ENCODE results near the gene C6orf47. TPM values are rescaled to one million over a fixed set of nuclear protein-coding genes. Genes with fewer than 3 reads are reported as not detected.

The C6orf47 gene
- total and polyA plus RNA-seq, 4 experiments from 2014 or later: 15.8 to 39.9 (median 33.6) TPM

GRCh38 chr6:31614684-31615578, 45.6 kb downstream of the C6orf47 start, which contains the start of gene AIF1:
AIF1 (plus strand) TSS chr6:31615234; CDS start chr6:31615330, 96 bp downstream.
- H3K4me3 Mint-ChIP-seq: peak within 1 kb of the TSS in 7 of 8 donors; percentile 26 to 71 (median 35)
- ChIA-PET CTCF (ENCODE audit: partially characterized antibody) (interaction anchor here (3.5 kb wide), 1 partner anchor 16 kb away, joined by 18 read pairs; no protein-coding TSS in a partner anchor), POLR2A (ENCODE audit: partially characterized antibody) (interaction anchor here (0.6 to 1.0 kb wide), 2 partner anchors 32 kb away, joined by 3 read pairs; partner anchors contain the start of gene LTB)
- H3K36me3 ChIP-seq (ENCODE audit: insufficient read depth, low read length): no peaks in the 10 kb centered on the region
- H3K4me1 ChIP-seq (ENCODE audit: insufficient read depth, low read length): peaks cover 20% of the 10 kb centered on the region
- peaks cover 7 to 31% (median 22%) of the 10 kb centered on the region in 4 donors for H3K4me1 Mint-ChIP-seq
- no peaks in the 10 kb centered on the region for H3K9me3 ChIP-seq (ENCODE audit: control insufficient read depth in 1 of 2, low read length in 2 of 2)
- no peak within 1 kb of the TSS for H3K27ac ChIP-seq (ENCODE audit: low read depth, low read length)
- no peak for DNase-seq
- H3K27me3 Mint-ChIP-seq: no peaks in the 10 kb centered on the region
- H3K4me3 ChIP-seq (ENCODE audit: low read length in 2 of 2): no peak within 1 kb of the TSS
- no peaks in the 10 kb centered on the region for H3K27me3 ChIP-seq (ENCODE audit: insufficient read depth, low read length)
- intact Hi-C loops (cut with micrococcal nuclease): no loop called here
- H3K9me3 Mint-ChIP-seq: no peaks in the 10 kb centered on the region
- H3K36me3 Mint-ChIP-seq: peaks cover 0 to under 1% of the 10 kb centered on the region in 2 donors
- H3K27ac Mint-ChIP-seq: peak within 1 kb of the TSS; percentile 29 to 88 (median 57)

GRCh38 chr6:31614075-31614619, 46.4 kb downstream of the C6orf47 start:
- H3K4me3 ChIP-seq (ENCODE audit: low read length in 2 of 2): no peak overlapping the region
- Mint-ChIP-seq H3K36me3 (no peaks in the 10 kb centered on the region), H3K27me3 (no peaks in the 10 kb centered on the region), H3K27ac (no peak overlapping the region), H3K4me1 (peaks cover 3 to 25% (median 18%) of the 10 kb centered on the region in 4 donors), H3K4me3 (no peak overlapping the region), H3K9me3 (no peaks in the 10 kb centered on the region)
- H3K4me1 ChIP-seq (ENCODE audit: insufficient read depth, low read length): peaks cover 16% of the 10 kb centered on the region
- no peaks in the 10 kb centered on the region for H3K36me3 ChIP-seq (ENCODE audit: insufficient read depth, low read length)
- intact Hi-C loops (cut with micrococcal nuclease): no loop called here
- no peaks in the 10 kb centered on the region for H3K9me3 ChIP-seq (ENCODE audit: control insufficient read depth in 1 of 2, low read length in 2 of 2)
- no peak for DNase-seq
- no peak overlapping the region for H3K27ac ChIP-seq (ENCODE audit: low read depth, low read length)
- POLR2A ChIA-PET (ENCODE audit: partially characterized antibody): interaction anchor here (0.6 kb wide), 1 partner anchor 31 kb away, joined by 3 read pairs; no protein-coding TSS in a partner anchor
- no peaks in the 10 kb centered on the region for H3K27me3 ChIP-seq (ENCODE audit: insufficient read depth, low read length)
- CTCF ChIA-PET (ENCODE audit: partially characterized antibody): interaction anchor here (0.7 kb wide), 1 partner anchor 31 kb away, joined by 4 read pairs; no protein-coding TSS in a partner anchor

GRCh38 chr6:31610968-31611367, 49.6 kb downstream of the C6orf47 start:
- CTCF ChIA-PET (ENCODE audit: partially characterized antibody): interaction anchor here (0.6 to 3.5 kb wide), 3 partner anchors 12 to 18 kb away, joined by 3 to 25 read pairs (median 4); partner anchors contain the start of gene NCR3
- no peaks in the 10 kb centered on the region for H3K9me3 ChIP-seq (ENCODE audit: control insufficient read depth in 1 of 2, low read length in 2 of 2)
- intact Hi-C loops (cut with micrococcal nuclease): no loop called here
- DNase-seq: no peak
- no peak overlapping the region for H3K4me3 Mint-ChIP-seq
- POLR2A ChIA-PET (ENCODE audit: partially characterized antibody): interaction anchor here (1.4 kb wide), 1 partner anchor 41 kb away, joined by 7 read pairs; the partner anchor contains the start of gene BAG6
- no peak overlapping the region for H3K4me3 ChIP-seq (ENCODE audit: low read length in 2 of 2)
- no peaks in the 10 kb centered on the region for H3K27me3 ChIP-seq (ENCODE audit: insufficient read depth, low read length)
- no peaks in the 10 kb centered on the region for H3K36me3 ChIP-seq (ENCODE audit: insufficient read depth, low read length)
- peak overlapping the region in 1 of 7 donors; percentile 18 for H3K27ac Mint-ChIP-seq
- no peak overlapping the region for H3K27ac ChIP-seq (ENCODE audit: low read depth, low read length)
- H3K4me1 ChIP-seq (ENCODE audit: insufficient read depth, low read length): peaks cover 10% of the 10 kb centered on the region
- H3K36me3 Mint-ChIP-seq: no peaks in the 10 kb centered on the region
- no peaks in the 10 kb centered on the region for H3K27me3 Mint-ChIP-seq
- peaks cover 3 to 16% (median 10%) of the 10 kb centered on the region in 4 donors for H3K4me1 Mint-ChIP-seq
- H3K9me3 Mint-ChIP-seq: no peaks in the 10 kb centered on the region

DNA sequence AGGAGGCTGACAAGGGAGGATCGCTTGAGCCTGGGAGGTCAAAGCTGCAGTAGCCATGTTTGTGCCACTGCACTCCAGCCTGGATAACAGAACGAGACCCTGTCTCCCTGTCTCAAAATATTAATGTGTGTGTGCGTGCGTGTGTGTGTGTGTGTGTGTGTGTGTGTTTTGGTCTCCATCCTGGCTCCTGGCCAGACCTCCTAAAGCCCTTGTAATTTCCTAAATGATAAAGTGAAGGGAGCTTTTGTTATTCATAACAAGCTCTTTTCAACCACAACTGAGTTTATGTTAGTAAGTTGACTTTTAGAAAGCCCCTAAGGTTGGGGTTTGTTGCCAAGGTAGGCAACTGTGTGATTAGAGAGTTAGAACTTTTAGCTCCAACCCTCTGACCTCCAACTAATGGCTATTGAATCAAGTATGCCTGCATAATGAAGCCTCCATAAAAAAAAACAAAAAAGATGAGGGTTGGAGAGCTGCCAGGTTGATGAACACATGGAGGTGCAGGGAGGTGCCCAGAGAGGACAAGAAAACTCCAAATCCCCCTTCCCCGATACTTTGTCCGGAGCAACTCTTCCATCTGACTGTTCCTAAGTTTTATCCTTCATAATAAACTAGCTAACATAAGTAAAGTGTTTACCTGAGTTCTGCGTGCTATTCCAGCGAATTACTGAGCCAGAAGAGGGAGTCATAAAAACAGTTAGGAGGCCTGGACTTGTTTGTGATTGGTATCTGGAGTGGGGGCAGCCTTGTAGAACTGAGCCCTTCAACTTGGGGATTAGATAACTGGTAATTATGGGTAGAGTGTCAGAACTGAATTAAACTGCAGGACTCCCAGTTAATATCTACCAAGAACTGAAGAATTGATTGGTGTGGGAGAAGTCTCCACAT, 50.8 kb downstream of the C6orf47 start:
- intact Hi-C loops (cut with micrococcal nuclease): no loop called here
- Mint-ChIP-seq H3K4me1 (peaks cover 0 to 4% (median 2%) of the 10 kb centered on the region in 4 donors), H3K36me3 (no peaks in the 10 kb centered on the region), H3K27me3 (no peaks in the 10 kb centered on the region), H3K27ac (no peak overlapping the region), H3K9me3 (no peaks in the 10 kb centered on the region), H3K4me3 (no peak overlapping the region)
- Histone ChIP-seq H3K27me3 (ENCODE audit: insufficient read depth, low read length) (no peaks in the 10 kb centered on the region), H3K36me3 (ENCODE audit: insufficient read depth, low read length) (no peaks in the 10 kb centered on the region), H3K9me3 (ENCODE audit: control insufficient read depth in 1 of 2, low read length in 2 of 2) (no peaks in the 10 kb centered on the region), H3K4me3 (ENCODE audit: low read length in 2 of 2) (no peak overlapping the region), H3K4me1 (ENCODE audit: insufficient read depth, low read length) (no peaks in the 10 kb centered on the region), H3K27ac (ENCODE audit: low read depth, low read length) (no peak overlapping the region)
- no peak for DNase-seq
- ChIA-PET POLR2A (ENCODE audit: partially characterized antibody) (interaction anchor here (0.8 to 1.4 kb wide), 2 partner anchors 32 to 42 kb away, joined by 5 to 7 read pairs; partner anchors contain the start of gene BAG6), CTCF (ENCODE audit: partially characterized antibody) (interaction anchor here (3.5 kb wide), 1 partner anchor 11 kb away, joined by 25 read pairs; no protein-coding TSS in a partner anchor)

Small RNA genes lying within 50 kb of the gene (microRNA-seq; reads per million reads assigned to microRNA genes)
- gene MIR4646 (ENCODE audit: borderline microRNAs expressed, borderline number of aligned reads, borderline replicate concordance) (not detected), gene MIR6832 (ENCODE audit: borderline microRNAs expressed, borderline number of aligned reads, borderline replicate concordance) (not detected)

Other genes starting within 250 kb of the C6orf47 start
Only the 30 nearest of the 37 such genes appear.
- gene MCCD1, start 131.8 kb downstream of the C6orf47 start, total RNA-seq: not detected
- not detected for gene MCCD1, start 131.8 kb downstream of the C6orf47 start, polyA plus RNA-seq
- gene DDX39B, start 118.8 kb downstream of the C6orf47 start, total RNA-seq: 100 to 1,000 TPM; 729 to 737 TPM
- 10 to 100 TPM; 65.6 to 94.3 TPM for gene DDX39B, start 118.8 kb downstream of the C6orf47 start, polyA plus RNA-seq
- gene ATP6V1G2, start 114.2 kb downstream of the C6orf47 start, total RNA-seq: 1 to 10 TPM; 6.0 to 7.2 TPM
- under 1 TPM; 0.84 to 1.00 TPM for gene ATP6V1G2, start 114.2 kb downstream of the C6orf47 start, polyA plus RNA-seq
- gene NFKBIL1, start 113.2 kb downstream of the C6orf47 start, total RNA-seq: 10 to 100 TPM in 1 of 2 experiments, 1 to 10 TPM in 1; 9.8 to 13.3 TPM
- 1 to 10 TPM; 5.7 to 7.4 TPM for gene NFKBIL1, start 113.2 kb downstream of the C6orf47 start, polyA plus RNA-seq
- 10 to 100 TPM; 17.3 to 17.5 TPM for gene LTA, start 88.5 kb downstream of the C6orf47 start, total RNA-seq
- 10 to 100 TPM; 27.7 to 31.1 TPM for gene LTA, start 88.5 kb downstream of the C6orf47 start, polyA plus RNA-seq
- gene TNF, start 85.2 kb downstream of the C6orf47 start, total RNA-seq: 10 to 100 TPM; 25.0 to 28.2 TPM
- 10 to 100 TPM in 1 of 2 donors, 1 to 10 TPM in 1; 3.9 to 10.1 TPM for gene TNF, start 85.2 kb downstream of the C6orf47 start, polyA plus RNA-seq
- gene LTB, start 78.4 kb downstream of the C6orf47 start, total RNA-seq: 100 to 1,000 TPM; 802 to 835 TPM
- 1,000 to 10,000 TPM; 2,431 to 3,276 TPM for gene LTB, start 78.4 kb downstream of the C6orf47 start, polyA plus RNA-seq
- gene LST1, start 74.5 kb downstream of the C6orf47 start, total RNA-seq: 10 to 100 TPM; 13.6 to 20.3 TPM
- gene LST1, start 74.5 kb downstream of the C6orf47 start, polyA plus RNA-seq: 10 to 100 TPM; 30.4 to 34.8 TPM
- gene NCR3, start 67.8 kb downstream of the C6orf47 start, total RNA-seq: 1 to 10 TPM; 3.0 to 4.6 TPM
- 10 to 100 TPM; 28.4 to 28.7 TPM for gene NCR3, start 67.8 kb downstream of the C6orf47 start, polyA plus RNA-seq
- gene AIF1, start 45.5 kb downstream of the C6orf47 start, total RNA-seq: 1 to 10 TPM; 5.2 to 7.4 TPM
- gene AIF1, start 45.5 kb downstream of the C6orf47 start, polyA plus RNA-seq: 10 to 100 TPM; 10.8 to 11.0 TPM
- gene PRRC2A, start 40.1 kb downstream of the C6orf47 start, total RNA-seq: 100 to 1,000 TPM; 214 to 218 TPM
- 10 to 100 TPM in 1 of 2 donors, under 1 TPM in 1; 0.09 to 12.1 TPM for gene PRRC2A, start 40.1 kb downstream of the C6orf47 start, polyA plus RNA-seq
- gene BAG6, start 8.1 kb downstream of the C6orf47 start, total RNA-seq: 100 to 1,000 TPM; 296 to 325 TPM
- 10 to 100 TPM; 12.0 to 23.1 TPM for gene BAG6, start 8.1 kb downstream of the C6orf47 start, polyA plus RNA-seq
- gene APOM, start 4.9 kb downstream of the C6orf47 start, total RNA-seq: 1 to 10 TPM; 1.3 to 1.5 TPM
- 1 to 10 TPM; 4.9 to 5.2 TPM for gene APOM, start 4.9 kb downstream of the C6orf47 start, polyA plus RNA-seq
- 10 to 100 TPM; 25.1 to 25.5 TPM for gene GPANK1, start 4.2 kb upstream of the C6orf47 start, total RNA-seq
- 10 to 100 TPM; 16.7 to 19.5 TPM for gene GPANK1, start 4.2 kb upstream of the C6orf47 start, polyA plus RNA-seq
- gene CSNK2B, start 5.3 kb upstream of the C6orf47 start, total RNA-seq: 100 to 1,000 TPM; 141 to 148 TPM
- gene CSNK2B, start 5.3 kb upstream of the C6orf47 start, polyA plus RNA-seq: 100 to 1,000 TPM; 183 to 232 TPM
- 10 to 100 TPM; 39.3 to 39.8 TPM for gene LY6G5B, start 9.2 kb upstream of the C6orf47 start, total RNA-seq
- under 1 TPM in 1 of 2 donors, not detected in 1; 0.98 TPM for gene LY6G5B, start 9.2 kb upstream of the C6orf47 start, polyA plus RNA-seq
- gene LY6G5C, start 20.3 kb upstream of the C6orf47 start, total RNA-seq: 1 to 10 TPM; 4.4 to 4.5 TPM
- gene LY6G5C, start 20.3 kb upstream of the C6orf47 start, polyA plus RNA-seq: 10 to 100 TPM in 1 of 2 donors, 1 to 10 TPM in 1; 8.9 to 11.8 TPM
- 10 to 100 TPM; 66.0 to 69.2 TPM for gene ABHD16A, start 42.5 kb upstream of the C6orf47 start, total RNA-seq
- 10 to 100 TPM; 35.9 to 46.8 TPM for gene ABHD16A, start 42.5 kb upstream of the C6orf47 start, polyA plus RNA-seq
- not detected for gene LY6G6F, start 46.1 kb upstream of the C6orf47 start, total RNA-seq
- not detected for gene LY6G6F, start 46.1 kb upstream of the C6orf47 start, polyA plus RNA-seq
- not detected for gene LY6G6D, start 54.6 kb upstream of the C6orf47 start, total RNA-seq
- gene LY6G6D, start 54.6 kb upstream of the C6orf47 start, polyA plus RNA-seq: not detected
- gene LY6G6C, start 61.0 kb upstream of the C6orf47 start, total RNA-seq: not detected
- not detected for gene LY6G6C, start 61.0 kb upstream of the C6orf47 start, polyA plus RNA-seq
- not detected for gene MPIG6B, start 62.6 kb upstream of the C6orf47 start, total RNA-seq
- gene MPIG6B, start 62.6 kb upstream of the C6orf47 start, polyA plus RNA-seq: not detected
- gene DDAH2, start 68.5 kb upstream of the C6orf47 start, total RNA-seq: 1 to 10 TPM; 5.4 to 7.4 TPM
- gene DDAH2, start 68.5 kb upstream of the C6orf47 start, polyA plus RNA-seq: 10 to 100 TPM; 16.4 to 19.8 TPM
- gene CLIC1, start 75.8 kb upstream of the C6orf47 start, total RNA-seq: 10 to 100 TPM; 91.0 to 98.3 TPM
- gene CLIC1, start 75.8 kb upstream of the C6orf47 start, polyA plus RNA-seq: 100 to 1,000 TPM; 462 to 601 TPM
- 10 to 100 TPM; 11.4 to 12.1 TPM for gene MSH5, start 79.2 kb upstream of the C6orf47 start, total RNA-seq
- 1 to 10 TPM in 1 of 2 donors, under 1 TPM in 1; 0.95 to 3.2 TPM for gene MSH5, start 79.2 kb upstream of the C6orf47 start, polyA plus RNA-seq
- gene SAPCD1, start 101.9 kb upstream of the C6orf47 start, total RNA-seq: 1 to 10 TPM; 2.7 to 3.7 TPM
- under 1 TPM in 1 of 2 donors, not detected in 1; 0.89 TPM for gene SAPCD1, start 101.9 kb upstream of the C6orf47 start, polyA plus RNA-seq
- 1 to 10 TPM; 1.0 to 1.7 TPM for gene VWA7, start 116.5 kb upstream of the C6orf47 start, total RNA-seq
- gene VWA7, start 116.5 kb upstream of the C6orf47 start, polyA plus RNA-seq: 1 to 10 TPM in 1 of 2 donors, under 1 TPM in 1; 1.00 to 2.5 TPM
- 10 to 100 TPM; 39.6 to 46.8 TPM for gene VARS1, start 135.0 kb upstream of the C6orf47 start, total RNA-seq
- 10 to 100 TPM; 43.4 to 45.9 TPM for gene VARS1, start 135.0 kb upstream of the C6orf47 start, polyA plus RNA-seq
- 10 to 100 TPM; 30.0 to 34.6 TPM for gene LSM2, start 146.2 kb upstream of the C6orf47 start, total RNA-seq
- 10 to 100 TPM; 67.4 to 80.4 TPM for gene LSM2, start 146.2 kb upstream of the C6orf47 start, polyA plus RNA-seq
- 1 to 10 TPM; 8.2 to 8.3 TPM for gene HSPA1L, start 154.5 kb upstream of the C6orf47 start, total RNA-seq
- 1 to 10 TPM; 1.1 to 4.4 TPM for gene HSPA1L, start 154.5 kb upstream of the C6orf47 start, polyA plus RNA-seq